Fibroblast of lung (primary cell): Measurements from ENCODE around the gene NOC4L. TPM values are rescaled to one million over a fixed set of nuclear protein-coding genes. Genes with fewer than 3 reads are reported as not detected.

Source experiments
- DNase-seq, 2 donors: peaks; one replicate each; pipeline versions ENCODE4 v3.0.0 to v3.0.0-alpha.2; 2010; ENCODE audit warnings: low read depth in 2 of 2
- H2AFZ ChIP-seq: 2 replicates; pipeline ENCODE4 v1.5.1; 2012; ENCODE audit warnings: low read length, control low read depth, inconsistent platforms
- H3K27ac ChIP-seq: 2 replicates; pipeline ENCODE4 v1.5.1; 2011; ENCODE audit warnings: low read length, control low read depth; ENCODE audit not compliant: insufficient read depth
- H3K27me3 ChIP-seq: 2 replicates; pipeline ENCODE4 v1.5.1; 2011; ENCODE audit warnings: mild to moderate bottlenecking, low read length; ENCODE audit not compliant: control insufficient read depth, insufficient read depth
- H3K36me3 ChIP-seq: 2 replicates; pipeline ENCODE4 v1.5.1; 2011; ENCODE audit warnings: low read length; ENCODE audit not compliant: control insufficient read depth, insufficient read depth
- H3K4me1 ChIP-seq: 2 replicates; pipeline ENCODE4 v1.5.1; 2011; ENCODE audit warnings: low read length; ENCODE audit not compliant: control insufficient read depth, insufficient read depth; ENCODE audit errors: extremely low read depth
- H3K4me2 ChIP-seq: 2 replicates; pipeline ENCODE4 v1.5.1; 2011; ENCODE audit warnings: low read length, control low read depth; ENCODE audit not compliant: insufficient read depth; ENCODE audit errors: extremely low read depth
- H3K4me3 ChIP-seq, 4 experiments: fragments of 200-600 bp in 1 of 4; sonication (generic) in 1 of 4; replicated peaks in 1 of 4; 2 replicates each; pipeline ENCODE4 v1.5.1; 2011 to 2016; ENCODE audit warnings: low read length in 4 of 4, low read depth in 3 of 4, mild to moderate bottlenecking in 3 of 4, control low read depth in 2 of 4, inconsistent platforms in 1 of 4, mixed read lengths in 1 of 4; ENCODE audit not compliant: insufficient read depth in 1 of 4; ENCODE audit errors: control extremely low read depth in 1 of 4
- H3K79me2 ChIP-seq: 2 replicates; pipeline ENCODE4 v1.5.1; 2012; ENCODE audit warnings: mild to moderate bottlenecking, low read length, inconsistent platforms; ENCODE audit not compliant: control insufficient read depth, insufficient read depth
- H3K9ac ChIP-seq: 2 replicates; pipeline ENCODE4 v1.5.1; 2011; ENCODE audit warnings: mild to moderate bottlenecking, low read length, control low read depth; ENCODE audit not compliant: insufficient read depth
- H3K9me3 ChIP-seq: 2 replicates; pipeline ENCODE4 v1.5.1; 2012; ENCODE audit warnings: low read depth, low read length; ENCODE audit not compliant: control insufficient read depth, insufficient read depth
- H4K20me1 ChIP-seq: 2 replicates; pipeline ENCODE4 v1.5.1; 2011; ENCODE audit warnings: low read length; ENCODE audit not compliant: control insufficient read depth, insufficient read depth; ENCODE audit errors: extremely low read depth
- EZH2 ChIP-seq: IDR thresholded peaks from 2 replicates; pipeline ENCODE4 v1.5.1; 2012; ENCODE audit warnings: low read length, control low read depth, mild to moderate bottlenecking; ENCODE audit errors: missing control alignments
- polyA plus RNA-seq, 2 donors: library from polyadenylated mRNA; depleted of rRNA in 1 of 2; stranded (reverse) in 1 of 2; unstranded in 1 of 2; fragments of >200 nt; gene quantifications; 2 replicates each; pipeline ENCODE4 v1.2.1, GENCODE V29; 2011 to 2012; ENCODE audit warnings: missing spikeins in 1 of 2
- total RNA-seq: library from RNA; depleted of rRNA; stranded (reverse); fragments of >200 nt; gene quantifications from 2 replicates; pipeline ENCODE4 v1.2.1, GENCODE V29; 2014
- TF ChIP-seq, protein P1 (sequence below), 2 donors: IDR thresholded peaks in 1 of 2; conservative IDR thresholded peaks in 1 of 2; 1 replicate in 1 of 2; 2 replicates in 1 of 2; pipeline ENCODE4 v1.5.1; 2011 to 2012; ENCODE audit warnings: low read length in 2 of 2, control low read depth in 1 of 2, inconsistent platforms in 1 of 2, low read depth in 1 of 2, mild to moderate bottlenecking in 1 of 2

The NOC4L gene
- total and polyA plus RNA-seq, 2 donors (not counting 1 experiment from before 2014, with no cell fraction given), result 3.0 to 6.8 TPM

GRCh38 chr12:132178801-132179401 is 34.6 kb downstream of the NOC4L start:
- Histone ChIP-seq H3K27me3 (peaks cover 13% of the 10 kb centered on the region), H3K4me3 (no peak overlapping the region), H2AFZ (no peak overlapping the region), H3K79me2 (no peaks in the 10 kb centered on the region), H3K4me2 (no peak overlapping the region), H3K4me1 (no peaks in the 10 kb centered on the region), H3K36me3 (no peaks in the 10 kb centered on the region), H4K20me1 (no peaks in the 10 kb centered on the region), H3K9me3 (no peaks in the 10 kb centered on the region), H3K9ac (no peak overlapping the region), H3K27ac (no peak overlapping the region)
- DNase-seq, result no peak
- TF ChIP-seq EZH2, result no peak
- TF ChIP-seq, protein P1, sequence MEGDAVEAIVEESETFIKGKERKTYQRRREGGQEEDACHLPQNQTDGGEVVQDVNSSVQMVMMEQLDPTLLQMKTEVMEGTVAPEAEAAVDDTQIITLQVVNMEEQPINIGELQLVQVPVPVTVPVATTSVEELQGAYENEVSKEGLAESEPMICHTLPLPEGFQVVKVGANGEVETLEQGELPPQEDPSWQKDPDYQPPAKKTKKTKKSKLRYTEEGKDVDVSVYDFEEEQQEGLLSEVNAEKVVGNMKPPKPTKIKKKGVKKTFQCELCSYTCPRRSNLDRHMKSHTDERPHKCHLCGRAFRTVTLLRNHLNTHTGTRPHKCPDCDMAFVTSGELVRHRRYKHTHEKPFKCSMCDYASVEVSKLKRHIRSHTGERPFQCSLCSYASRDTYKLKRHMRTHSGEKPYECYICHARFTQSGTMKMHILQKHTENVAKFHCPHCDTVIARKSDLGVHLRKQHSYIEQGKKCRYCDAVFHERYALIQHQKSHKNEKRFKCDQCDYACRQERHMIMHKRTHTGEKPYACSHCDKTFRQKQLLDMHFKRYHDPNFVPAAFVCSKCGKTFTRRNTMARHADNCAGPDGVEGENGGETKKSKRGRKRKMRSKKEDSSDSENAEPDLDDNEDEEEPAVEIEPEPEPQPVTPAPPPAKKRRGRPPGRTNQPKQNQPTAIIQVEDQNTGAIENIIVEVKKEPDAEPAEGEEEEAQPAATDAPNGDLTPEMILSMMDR (conservative IDR thresholded peaks at IDR 0.05 in 1 of 2, IDR thresholded peaks at IDR 0.05 in 1 of 2; ENCODE audit: low read depth in 1 of 2, low read length in 2 of 2), result no peak

DNA sequence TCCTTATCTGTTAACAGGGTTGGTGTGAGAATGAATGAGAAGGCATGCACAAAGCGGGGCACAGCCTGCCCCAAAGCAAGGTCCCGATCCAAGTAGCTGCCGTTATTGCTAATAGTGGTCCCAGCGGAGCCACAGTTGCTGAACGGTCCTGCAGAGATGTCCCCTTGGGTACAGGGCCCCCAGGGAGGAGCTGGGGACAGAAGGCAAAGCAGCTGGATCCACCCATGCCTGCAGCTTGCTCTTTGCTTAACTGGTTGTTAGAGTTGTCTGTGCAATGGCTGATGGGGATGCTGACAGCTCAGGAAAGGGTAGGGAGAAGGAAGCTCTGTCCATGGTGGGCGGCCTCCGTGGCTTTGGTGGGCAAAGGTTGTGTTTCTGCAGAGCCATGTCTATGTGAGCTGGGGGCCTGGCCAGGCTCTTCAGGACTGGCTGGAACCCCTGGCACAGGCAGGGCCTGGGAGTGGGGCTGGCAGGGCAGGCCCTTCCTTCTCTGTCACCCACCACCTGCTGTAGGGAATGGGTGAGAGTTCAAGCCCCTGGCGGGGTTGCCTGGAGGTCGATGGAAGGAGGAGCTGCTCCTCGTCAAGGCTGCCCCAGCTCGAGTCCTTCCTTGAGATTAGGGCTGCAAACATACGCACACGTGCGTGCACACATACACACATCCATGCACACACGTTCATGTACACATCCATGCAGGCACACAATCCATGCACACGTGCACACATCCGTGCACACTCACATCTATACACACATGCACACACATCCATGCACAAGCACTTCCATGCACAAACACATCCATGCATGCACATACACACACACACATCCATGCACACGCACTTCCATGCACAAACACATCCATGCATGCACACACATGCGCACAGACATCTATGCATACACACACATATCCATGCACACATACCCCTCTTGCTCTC is 35.4 kb downstream of the NOC4L start:
- H2AFZ ChIP-seq, result no peak overlapping the region
- no peaks in the 10 kb centered on the region for H3K79me2 ChIP-seq
- H3K36me3 ChIP-seq, result no peaks in the 10 kb centered on the region
- H3K27ac ChIP-seq, result no peak overlapping the region
- no peak overlapping the region for H3K4me2 ChIP-seq
- no peak for DNase-seq
- no peaks in the 10 kb centered on the region for H4K20me1 ChIP-seq
- peaks cover 13% of the 10 kb centered on the region for H3K27me3 ChIP-seq
- H3K4me3 ChIP-seq, result no peak overlapping the region
- TF ChIP-seq, protein P1 (conservative IDR thresholded peaks at IDR 0.05 in 1 of 2, IDR thresholded peaks at IDR 0.05 in 1 of 2; ENCODE audit: low read depth in 1 of 2, low read length in 2 of 2), result no peak
- no peak for TF ChIP-seq EZH2
- no peaks in the 10 kb centered on the region for H3K4me1 ChIP-seq
- H3K9ac ChIP-seq, result no peak overlapping the region
- H3K9me3 ChIP-seq, result no peaks in the 10 kb centered on the region

DNA sequence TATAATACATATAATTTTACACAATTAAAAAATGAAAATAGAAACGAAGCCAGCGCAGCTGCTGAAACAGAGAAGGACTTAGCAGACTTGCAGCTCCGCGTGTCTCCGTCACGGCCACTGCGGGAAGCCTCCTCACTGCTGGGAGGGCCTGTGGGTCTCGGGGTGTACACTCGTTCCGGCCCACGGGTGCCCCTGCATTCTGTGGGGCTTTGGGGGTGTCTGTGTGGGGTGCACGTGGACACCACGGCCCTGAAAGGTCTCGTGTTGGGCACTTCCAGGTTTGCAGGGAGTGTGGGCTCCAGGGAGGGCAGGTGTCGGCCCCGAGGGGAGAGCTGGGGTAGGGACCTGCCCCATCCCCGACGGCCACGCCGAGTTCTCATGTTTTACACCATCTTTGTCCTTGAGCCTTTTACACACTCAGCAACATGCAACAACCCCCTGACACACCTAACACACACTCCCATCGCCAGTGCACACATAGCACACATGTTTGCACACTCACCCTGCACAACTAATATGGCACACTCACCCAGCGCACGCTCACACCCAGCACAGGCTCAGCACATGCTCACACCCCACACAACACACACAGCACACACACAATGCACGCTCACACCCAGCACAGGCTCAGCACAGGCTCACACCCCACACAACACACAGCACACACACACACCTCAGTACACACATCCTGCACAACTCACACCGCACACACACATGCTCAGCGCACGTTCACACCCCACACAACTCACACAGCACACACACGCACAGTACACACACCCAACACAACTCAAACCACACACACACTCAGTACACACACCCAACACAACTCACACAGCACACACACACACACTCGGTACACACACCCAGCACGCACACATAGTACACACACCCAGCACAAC is 36.6 kb downstream of the NOC4L start:
- Histone ChIP-seq H3K27me3 (peaks cover 13% of the 10 kb centered on the region), H3K4me2 (no peak overlapping the region), H3K9me3 (no peaks in the 10 kb centered on the region), H3K4me1 (no peaks in the 10 kb centered on the region), H2AFZ (no peak overlapping the region), H3K4me3 (no peak overlapping the region), H3K79me2 (no peaks in the 10 kb centered on the region), H3K9ac (no peak overlapping the region), H3K27ac (no peak overlapping the region), H4K20me1 (no peaks in the 10 kb centered on the region), H3K36me3 (no peaks in the 10 kb centered on the region)
- DNase-seq, result no peak
- TF ChIP-seq EZH2, result no peak
- TF ChIP-seq, protein P1 (conservative IDR thresholded peaks at IDR 0.05 in 1 of 2, IDR thresholded peaks at IDR 0.05 in 1 of 2; ENCODE audit: low read depth in 1 of 2, low read length in 2 of 2), result no peak
